Liver (tissue), 9 donors: ENCODE results near the gene GDPD5. TPM values are rescaled to one million over a fixed set of nuclear protein-coding genes. Genes with fewer than 3 reads are reported as not detected.

Experiments
- DNase-seq: peaks from one replicate; pipeline ENCODE4 v3.0.0-alpha.2; 2017; ENCODE audit warnings: low spot score
- H3K27ac ChIP-seq, 2 donors: one replicate each; pipeline ENCODE4 v1.7.0; 2013; ENCODE audit warnings: inconsistent platforms in 2 of 2, low read length in 2 of 2, control low read depth in 1 of 2, low read depth in 1 of 2, mild to moderate bottlenecking in 1 of 2
- H3K27me3 ChIP-seq, 4 donors: one replicate each; pipeline versions ENCODE4 v1.6.1 to v1.7.0; 2013; ENCODE audit warnings: low read length in 3 of 4, inconsistent platforms in 1 of 4, mild to moderate bottlenecking in 1 of 4, moderate library complexity in 1 of 4; ENCODE audit not compliant: control insufficient read depth in 4 of 4, insufficient read depth in 4 of 4
- H3K36me3 ChIP-seq, 4 donors: one replicate each; pipeline versions ENCODE4 v1.6.1 to v1.7.0; 2013; ENCODE audit warnings: low read length in 3 of 4, mild to moderate bottlenecking in 3 of 4, low read depth in 1 of 4, moderate library complexity in 1 of 4; ENCODE audit not compliant: control insufficient read depth in 4 of 4, insufficient read depth in 3 of 4
- H3K4me1 ChIP-seq, 4 donors: one replicate each; pipeline versions ENCODE4 v1.6.1 to v1.7.0; 2013; ENCODE audit warnings: low read length in 3 of 4, mild to moderate bottlenecking in 3 of 4, moderate library complexity in 1 of 4; ENCODE audit not compliant: control insufficient read depth in 4 of 4, insufficient read depth in 4 of 4
- H3K4me3 ChIP-seq, 3 donors: one replicate each; pipeline versions ENCODE4 v1.6.1 to v1.7.0; 2013; ENCODE audit warnings: low read length in 3 of 3, control low read depth in 1 of 3, low read depth in 1 of 3, mild to moderate bottlenecking in 1 of 3
- H3K9ac ChIP-seq, 2 donors: one replicate each; pipeline ENCODE4 v1.7.0; 2013; ENCODE audit warnings: low read length in 2 of 2, mild to moderate bottlenecking in 2 of 2, moderate library complexity in 2 of 2, control low read depth in 1 of 2, low read depth in 1 of 2
- H3K9me3 ChIP-seq, 4 donors: one replicate each; pipeline versions ENCODE4 v1.6.1 to v1.7.0; 2013; ENCODE audit warnings: low read length in 3 of 4; ENCODE audit not compliant: control insufficient read depth in 4 of 4
- CTCF ChIP-seq: fragments of 150-350 bp; IDR thresholded peaks from 2 replicates; pipeline ENCODE4 v1.5.1; 2017; ENCODE audit warnings: improper control_type of control experiment, low read depth, low read length; ENCODE audit not compliant: missing input control
- FOXA1 ChIP-seq: IDR thresholded peaks from 2 replicates; pipeline ENCODE4 v1.6.1; 2016; ENCODE audit warnings: antibody characterized with exemption
- FOXA2 ChIP-seq: IDR thresholded peaks from 2 replicates; pipeline ENCODE4 v1.6.1; 2016; ENCODE audit warnings: antibody characterized with exemption
- GABPA ChIP-seq, 2 donors: IDR thresholded peaks in 1 of 2; conservative IDR thresholded peaks in 1 of 2; 2 replicates each; pipeline ENCODE4 v1.6.1; 2016; ENCODE audit warnings: antibody characterized with exemption in 2 of 2, mild to moderate bottlenecking in 1 of 2, moderate library complexity in 1 of 2
- HNF4A ChIP-seq, 2 donors: conservative IDR thresholded peaks; 2 replicates each; pipeline ENCODE4 v1.6.1; 2016; ENCODE audit warnings: antibody characterized with exemption in 2 of 2, mild to moderate bottlenecking in 2 of 2
- HNF4G ChIP-seq: IDR thresholded peaks from 2 replicates; pipeline ENCODE4 v1.6.1; 2016; ENCODE audit warnings: antibody characterized with exemption
- MAX ChIP-seq: IDR thresholded peaks from 2 replicates; pipeline ENCODE4 v1.6.1; 2016; ENCODE audit warnings: antibody characterized with exemption
- RAD21 ChIP-seq, 2 donors: IDR thresholded peaks; 2 replicates each; pipeline ENCODE4 v1.6.1; 2016; ENCODE audit warnings: antibody characterized with exemption in 2 of 2, mild to moderate bottlenecking in 2 of 2
- YY1 ChIP-seq: IDR thresholded peaks from 2 replicates; pipeline ENCODE4 v1.6.1; 2016; ENCODE audit warnings: antibody characterized with exemption, mild to moderate bottlenecking
- ZBTB33 ChIP-seq: IDR thresholded peaks from 2 replicates; pipeline ENCODE4 v1.6.1; 2016; ENCODE audit warnings: antibody characterized with exemption
- WGBS: extraction: QIAGEN DNeasy Blood & Tissue Kit; methylation state at CpG from one replicate; pipeline ENCODE4 v1.1.7; 2013; 5-methylcytosine and 5-hydroxymethylcytosine counted together
- polyA plus RNA-seq, 2 donors: library from polyadenylated mRNA; stranded (reverse) in 1 of 2; unstranded in 1 of 2; fragments of 200-250 nt in 1 of 2; fragments of >200 nt in 1 of 2; fragmentation: Nextera tagmentation in 1 of 2; extraction: Ambion mirVana in 1 of 2; gene quantifications; one replicate each; pipeline versions ENCODE4 v1.2.1 to v1.2.3, GENCODE V29; 2013 to 2015
- total RNA-seq, 2 donors: library from RNA; depleted of rRNA; stranded (reverse); fragments of >200 nt; gene quantifications; one replicate each; pipeline ENCODE4 v1.2.3, GENCODE V29; 2014
- donor health status: healthy.
- donor health status: healthy.
- donor health status: healthy.
- donor health status: healthy.
- donor health status: healthy.

GDPD5 gene
- total and polyA plus RNA-seq, 4 donors, result 3.0 to 22.8 (median 4.2) TPM

GRCh38 chr11:75389925-75390324 lies 135.8 kb downstream of the GDPD5 start:
- no peak for DNase-seq
- peaks cover 0 to 5% (median 1%) of the 10 kb centered on the region in 4 donors for H3K4me1 ChIP-seq
- H3K4me3 ChIP-seq, result no peak overlapping the region
- H3K27me3 ChIP-seq, result no peaks in the 10 kb centered on the region
- 84% methylated on average over 7 of the region's 7 CpGs for WGBS
- TF ChIP-seq FOXA2 (no peak), MAX (no peak), RAD21 (IDR thresholded peaks at IDR 0.05) (no peak), CTCF (no peak), HNF4A (conservative IDR thresholded peaks at IDR 0.05) (no peak), YY1 (no peak), HNF4G (no peak), ZBTB33 (no peak), GABPA (IDR thresholded peaks at IDR 0.05 in 1 of 2, conservative IDR thresholded peaks at IDR 0.05 in 1 of 2) (no peak)
- H3K9me3 ChIP-seq, result no peaks in the 10 kb centered on the region
- no peak overlapping the region for H3K9ac ChIP-seq
- no peak overlapping the region for H3K27ac ChIP-seq
- H3K36me3 ChIP-seq, result no peaks in the 10 kb centered on the region

- H3K27me3 ChIP-seq, result no peaks in the 10 kb centered on the region
- H3K36me3 ChIP-seq, result no peaks in the 10 kb centered on the region
- peaks cover 0 to 8% (median 2%) of the 10 kb centered on the region in 4 donors for H3K4me1 ChIP-seq
- no peak for DNase-seq
- no peak overlapping the region for H3K9ac ChIP-seq
- no peaks in the 10 kb centered on the region for H3K9me3 ChIP-seq
- TF ChIP-seq FOXA1, result no peak
- 73% methylated on average over 11 of the region's 11 CpGs for WGBS
- no peak overlapping the region for H3K4me3 ChIP-seq
- H3K27ac ChIP-seq, result no peak overlapping the region
Observed at GRCh38 chr11:75389276-75389605, 136.5 kb downstream of the GDPD5 start.

GRCh38 chr11:75388386-75389275 lies 137.1 kb downstream of the GDPD5 start:
- Histone ChIP-seq H3K27ac (no peak overlapping the region), H3K4me1 (peaks cover 0 to 8% (median 2%) of the 10 kb centered on the region in 4 donors), H3K9ac (no peak overlapping the region), H3K4me3 (no peak overlapping the region), H3K27me3 (no peaks in the 10 kb centered on the region), H3K9me3 (no peaks in the 10 kb centered on the region), H3K36me3 (no peaks in the 10 kb centered on the region)
- peak; percentile 73 for DNase-seq
- TF ChIP-seq YY1 (no peak), CTCF (peak; percentile 83), RAD21 (IDR thresholded peaks at IDR 0.05) (peak; percentile 86 to 89)
- WGBS, result 26% methylated on average over 9 of the region's 9 CpGs
